GM12891 (cell line): Measurements from ENCODE around the gene CBS.

Source experiments
- PAX5 ChIP-seq: IDR thresholded peaks from 2 replicates; pipeline ENCODE4 v1.6.1; 2011; ENCODE audit warnings: low read length, moderate library complexity, mild to moderate bottlenecking; ENCODE audit not compliant: insufficient read depth, severe bottlenecking
- POLR2A ChIP-seq: IDR thresholded peaks from 2 replicates; pipeline ENCODE4 v1.6.1; 2011; ENCODE audit warnings: low read depth, low read length, control low read depth
- POLR2AphosphoS5 ChIP-seq: IDR thresholded peaks from 2 replicates; pipeline ENCODE4 v1.6.1; 2011; ENCODE audit warnings: low read depth, low read length, control low read depth
- TAF1 ChIP-seq: IDR thresholded peaks from 2 replicates; pipeline ENCODE4 v1.6.1; 2011; ENCODE audit warnings: low read depth, low read length, control low read depth

DNA sequence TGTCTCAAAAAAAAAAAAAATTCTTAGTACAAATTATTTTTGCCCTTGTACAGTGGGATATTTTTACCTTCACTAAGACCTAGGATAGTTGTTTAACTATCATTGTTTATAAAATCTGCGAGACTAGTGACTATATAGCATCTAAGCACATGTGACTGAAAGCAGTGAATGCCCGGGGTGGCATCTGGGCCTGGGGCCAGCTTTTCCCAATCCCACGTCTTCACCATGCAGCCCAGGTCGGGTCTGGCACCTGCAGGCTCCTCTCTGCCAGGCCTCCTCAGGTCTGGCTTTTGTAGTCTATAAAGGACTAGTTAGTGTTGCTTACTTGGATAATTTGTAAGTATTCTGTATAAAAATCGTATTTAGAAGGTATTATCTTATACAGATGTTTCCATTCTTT is 40.8 kb downstream of the CBS start:
- TF ChIP-seq POLR2A = no peak
- TF ChIP-seq POLR2AphosphoS5 = no peak
- no peak for TF ChIP-seq TAF1
- TF ChIP-seq PAX5 = no peak
